BE2C (cell line): ENCODE results near the gene PTPRZ1.

Source experiments
- DNase-seq: peaks from one replicate; pipeline ENCODE4 v3.0.0-alpha.2; 2020
- H3K27me3 ChIP-seq: fragments of 250-450 bp; sonication (Bioruptor Pico); 2 replicates; pipeline ENCODE4 v1.5.1; 2020; ENCODE audit warnings: mild to moderate bottlenecking
- H3K36me3 ChIP-seq: fragments of 250-450 bp; sonication (Bioruptor Pico); 2 replicates; pipeline ENCODE4 v1.5.1; 2020; ENCODE audit warnings: mild to moderate bottlenecking
- H3K4me1 ChIP-seq: fragments of 250-450 bp; sonication (Bioruptor Pico); 2 replicates; pipeline ENCODE4 v1.5.1; 2020
- H3K4me3 ChIP-seq: 2 replicates; pipeline ENCODE4 v1.5.1; 2011; ENCODE audit warnings: low read depth, low read length
- H3K9me3 ChIP-seq: fragments of 250-450 bp; sonication (Bioruptor Pico); 2 replicates; pipeline ENCODE4 v1.5.1; 2020
- TF ChIP-seq, protein P1 (sequence below): IDR thresholded peaks from 2 replicates; pipeline ENCODE4 v1.5.1; 2012; ENCODE audit warnings: mild to moderate bottlenecking, low read depth, low read length

The PTPRZ1 gene

GRCh38 chr7:122033641-122034040 lies 160.7 kb downstream of the PTPRZ1 start:
- no peak overlapping the region for H3K4me3 ChIP-seq
- no peaks in the 10 kb centered on the region for H3K4me1 ChIP-seq
- DNase-seq, result no peak
- H3K27me3 ChIP-seq, result no peaks in the 10 kb centered on the region
- H3K36me3 ChIP-seq, result no peaks in the 10 kb centered on the region
- TF ChIP-seq, protein P1, sequence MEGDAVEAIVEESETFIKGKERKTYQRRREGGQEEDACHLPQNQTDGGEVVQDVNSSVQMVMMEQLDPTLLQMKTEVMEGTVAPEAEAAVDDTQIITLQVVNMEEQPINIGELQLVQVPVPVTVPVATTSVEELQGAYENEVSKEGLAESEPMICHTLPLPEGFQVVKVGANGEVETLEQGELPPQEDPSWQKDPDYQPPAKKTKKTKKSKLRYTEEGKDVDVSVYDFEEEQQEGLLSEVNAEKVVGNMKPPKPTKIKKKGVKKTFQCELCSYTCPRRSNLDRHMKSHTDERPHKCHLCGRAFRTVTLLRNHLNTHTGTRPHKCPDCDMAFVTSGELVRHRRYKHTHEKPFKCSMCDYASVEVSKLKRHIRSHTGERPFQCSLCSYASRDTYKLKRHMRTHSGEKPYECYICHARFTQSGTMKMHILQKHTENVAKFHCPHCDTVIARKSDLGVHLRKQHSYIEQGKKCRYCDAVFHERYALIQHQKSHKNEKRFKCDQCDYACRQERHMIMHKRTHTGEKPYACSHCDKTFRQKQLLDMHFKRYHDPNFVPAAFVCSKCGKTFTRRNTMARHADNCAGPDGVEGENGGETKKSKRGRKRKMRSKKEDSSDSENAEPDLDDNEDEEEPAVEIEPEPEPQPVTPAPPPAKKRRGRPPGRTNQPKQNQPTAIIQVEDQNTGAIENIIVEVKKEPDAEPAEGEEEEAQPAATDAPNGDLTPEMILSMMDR, result no peak
- H3K9me3 ChIP-seq, result no peaks in the 10 kb centered on the region

DNA sequence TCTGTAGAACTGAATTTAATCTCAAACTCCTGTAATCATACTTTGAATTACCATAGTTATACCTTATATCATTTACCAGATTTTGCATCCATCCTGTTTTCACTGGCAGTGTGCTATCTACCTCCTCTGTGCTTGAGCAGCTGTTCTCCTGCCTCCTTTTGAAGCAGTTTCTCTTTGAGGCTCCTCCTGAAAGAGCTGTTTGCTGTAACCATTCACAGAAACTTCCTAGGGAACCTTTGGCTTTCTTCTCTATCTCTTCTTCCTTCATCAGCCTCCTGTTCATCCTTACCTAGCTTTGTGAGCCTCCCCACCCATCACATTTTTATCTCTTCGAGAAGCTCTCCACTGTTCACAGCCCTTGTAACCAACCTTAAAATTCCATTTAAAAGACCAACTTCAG lies 162.9 kb downstream of the PTPRZ1 start:
- Histone ChIP-seq H3K27me3 (no peaks in the 10 kb centered on the region), H3K36me3 (no peaks in the 10 kb centered on the region), H3K4me1 (no peaks in the 10 kb centered on the region), H3K9me3 (no peaks in the 10 kb centered on the region), H3K4me3 (no peak overlapping the region)
- DNase-seq, result no peak
- TF ChIP-seq, protein P1, result no peak

DNA sequence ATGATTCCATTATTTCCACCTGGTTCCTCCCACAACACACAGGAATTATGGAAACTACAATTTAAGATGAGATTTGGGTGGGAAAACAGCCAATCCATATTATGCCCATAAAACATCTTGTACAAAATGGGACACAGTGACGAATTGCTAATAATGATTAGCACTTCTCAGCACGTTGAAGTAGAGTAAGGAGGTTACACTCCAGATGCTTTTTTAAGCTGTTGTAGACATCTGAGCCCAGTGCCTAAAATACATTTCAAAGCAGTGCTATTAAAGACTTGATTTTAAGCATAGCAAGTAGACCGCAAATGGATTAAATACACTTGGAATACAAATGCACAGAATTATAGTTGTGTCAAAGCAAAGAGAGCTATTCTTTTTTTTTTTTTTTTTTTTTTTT lies 165.2 kb downstream of the PTPRZ1 start:
- TF ChIP-seq, protein P1, result no peak

DNA sequence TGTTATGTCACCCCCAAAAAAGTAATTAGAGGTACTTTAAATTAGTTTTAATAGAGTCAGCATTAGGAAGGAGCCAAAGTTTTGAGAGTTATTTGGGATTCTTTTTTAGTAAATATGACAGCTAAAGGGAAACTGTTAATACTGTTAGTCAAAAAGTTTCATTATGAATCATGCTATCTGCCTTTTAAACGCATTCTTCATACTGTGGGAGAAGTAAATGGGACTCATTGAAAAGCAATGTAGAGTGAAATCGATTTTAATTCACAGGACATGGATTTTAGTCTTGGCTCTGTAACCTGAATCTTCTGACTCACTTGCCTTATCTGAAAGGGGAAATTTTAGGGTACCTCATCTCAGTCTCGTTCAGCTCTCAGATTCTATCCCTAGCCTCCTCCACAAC lies 165.9 kb downstream of the PTPRZ1 start:
- H3K27me3 ChIP-seq, result no peaks in the 10 kb centered on the region
- no peak overlapping the region for H3K4me3 ChIP-seq
- TF ChIP-seq, protein P1, result no peak
- no peaks in the 10 kb centered on the region for H3K36me3 ChIP-seq
- DNase-seq, result no peak
- no peaks in the 10 kb centered on the region for H3K9me3 ChIP-seq
- H3K4me1 ChIP-seq, result no peaks in the 10 kb centered on the region

More for the DNA sequence above, 165.2 kb downstream of the PTPRZ1 start:
- H3K4me3 ChIP-seq, result no peak overlapping the region
- no peaks in the 10 kb centered on the region for H3K4me1 ChIP-seq
- H3K27me3 ChIP-seq, result no peaks in the 10 kb centered on the region
- no peak for DNase-seq
- H3K9me3 ChIP-seq, result no peaks in the 10 kb centered on the region
- H3K36me3 ChIP-seq, result no peaks in the 10 kb centered on the region

DNA sequence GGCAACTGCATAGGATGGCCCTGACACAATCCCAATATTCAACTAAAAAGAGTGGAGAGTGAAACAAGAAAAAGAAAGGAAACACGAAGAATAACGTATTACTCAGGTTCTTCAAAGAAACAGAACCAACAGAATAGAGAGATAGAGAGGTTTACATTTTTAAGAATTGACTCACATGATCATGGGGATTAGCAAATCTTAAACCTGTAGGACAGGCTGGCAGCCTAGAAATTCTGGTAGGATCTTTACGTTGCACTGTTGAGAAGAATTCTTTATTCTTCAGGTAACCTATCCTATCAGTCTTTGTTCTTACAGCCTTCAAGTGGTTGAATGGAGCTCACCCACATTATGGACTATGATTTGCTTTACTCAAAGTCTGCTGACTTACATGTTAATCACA lies 167.2 kb downstream of the PTPRZ1 start:
- no peak for DNase-seq
- TF ChIP-seq, protein P1, result no peak
- no peaks in the 10 kb centered on the region for H3K36me3 ChIP-seq

DNA sequence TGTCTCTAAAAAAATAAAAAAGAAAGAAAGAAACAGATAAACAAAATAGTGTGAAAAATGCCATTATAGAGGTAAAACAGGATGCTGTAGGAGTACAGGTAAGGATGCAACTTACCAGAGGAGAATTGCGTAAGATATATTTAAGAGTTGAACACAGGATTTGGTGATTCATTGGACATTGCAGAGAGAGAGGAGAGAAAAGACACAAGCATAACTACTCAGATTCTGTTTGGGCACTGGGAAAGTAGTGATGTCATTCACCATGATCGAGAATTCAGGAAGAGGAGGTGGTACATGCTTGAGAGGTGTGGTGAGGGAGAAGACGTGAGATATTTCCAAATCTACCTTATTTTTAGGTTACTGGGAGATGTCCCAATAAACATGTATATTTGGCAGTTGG lies 173.4 kb downstream of the PTPRZ1 start:
- DNase-seq, result no peak
- TF ChIP-seq, protein P1, result no peak
- no peaks in the 10 kb centered on the region for H3K36me3 ChIP-seq
- H3K9me3 ChIP-seq, result no peaks in the 10 kb centered on the region
- H3K4me3 ChIP-seq, result no peak overlapping the region
- no peaks in the 10 kb centered on the region for H3K4me1 ChIP-seq
- H3K27me3 ChIP-seq, result no peaks in the 10 kb centered on the region

More for the DNA sequence above, 167.2 kb downstream of the PTPRZ1 start:
- Histone ChIP-seq H3K9me3 (no peaks in the 10 kb centered on the region), H3K4me1 (no peaks in the 10 kb centered on the region), H3K4me3 (no peak overlapping the region), H3K27me3 (no peaks in the 10 kb centered on the region)
